ENCODE measurements around the gene LZTFL1. TPM values are rescaled to one million over a fixed set of nuclear protein-coding genes. Genes with fewer than 3 reads are reported as not detected.
"Not testable (repeated sequence)": the region's sequence is repeated elsewhere in the genome, so short reads cannot be mapped to it uniquely, and the experiment has no call there.

The LZTFL1 gene
- total RNA-seq, 1 experiment from 2014 or later = 9.9 TPM

GRCh38 chr3:45865563-45865962, 23.6 kb upstream of the LZTFL1 start:
- DNase-seq (ENCODE audit: low read depth) = no peak

- DNase-seq (ENCODE audit: low read depth) = no peak
Measured at GRCh38 chr3:45864760-45865519, 23.0 kb upstream of the LZTFL1 start.

- no peak for DNase-seq (ENCODE audit: low read depth)
Measured at GRCh38 chr3:45861043-45861719, 19.3 kb upstream of the LZTFL1 start.

- DNase-seq (ENCODE audit: low read depth) = no peak
Measured at GRCh38 chr3:45860481-45860880, 18.6 kb upstream of the LZTFL1 start.

- DNase-seq (ENCODE audit: low read depth) = no peak
Measured at GRCh38 chr3:45858809-45859543, 17.1 kb upstream of the LZTFL1 start.

- not testable (repeated sequence) for DNase-seq (ENCODE audit: low read depth)
Measured at GRCh38 chr3:45857024-45857423, 15.1 kb upstream of the LZTFL1 start.

- not testable (repeated sequence) for DNase-seq (ENCODE audit: low read depth)
Measured at GRCh38 chr3:45856323-45856722, 14.4 kb upstream of the LZTFL1 start.

GRCh38 chr3:45852828-45853227, 10.9 kb upstream of the LZTFL1 start:
- no peak for DNase-seq (ENCODE audit: low read depth)

GRCh38 chr3:45848392-45848791, 6.5 kb upstream of the LZTFL1 start:
- no peak for DNase-seq (ENCODE audit: low read depth)

GRCh38 chr3:45844616-45845015, 2.7 kb upstream of the LZTFL1 start:
- DNase-seq (ENCODE audit: low read depth) = no peak

GRCh38 chr3:45842851-45843625, 1.1 kb upstream of the LZTFL1 start:
- DNase-seq (ENCODE audit: low read depth) = no peak

GRCh38 chr3:45841420-45841756, 531 bp downstream of the LZTFL1 start:
- peak; percentile 23 for DNase-seq (ENCODE audit: low read depth)

- no peak for DNase-seq (ENCODE audit: low read depth)
Measured at GRCh38 chr3:45838466-45838865, 3.5 kb downstream of the LZTFL1 start.

GRCh38 chr3:45832699-45833098, 9.2 kb downstream of the LZTFL1 start:
- DNase-seq (ENCODE audit: low read depth) = no peak

GRCh38 chr3:45830121-45830520, 11.8 kb downstream of the LZTFL1 start:
- no peak for DNase-seq (ENCODE audit: low read depth)

- no peak for DNase-seq (ENCODE audit: low read depth)
Measured at GRCh38 chr3:45826908-45827307, 15.0 kb downstream of the LZTFL1 start.

- DNase-seq (ENCODE audit: low read depth) = no peak
Measured at GRCh38 chr3:45826321-45826720, 15.6 kb downstream of the LZTFL1 start.

- DNase-seq (ENCODE audit: low read depth) = no peak
Measured at GRCh38 chr3:45821127-45821526, 20.8 kb downstream of the LZTFL1 start.

GRCh38 chr3:45819543-45819942, 22.4 kb downstream of the LZTFL1 start:
- DNase-seq (ENCODE audit: low read depth) = peak; percentile 29

GRCh38 chr3:45817831-45818522, 23.9 kb downstream of the LZTFL1 start:
- DNase-seq (ENCODE audit: low read depth) = peak; percentile 97

GRCh38 chr3:45816544-45816943, 25.4 kb downstream of the LZTFL1 start:
- DNase-seq (ENCODE audit: low read depth) = peak; percentile 13

Data from LHCN-M2 (cell line).